Measurements from ENCODE around the gene UMPS. TPM values are rescaled to one million over a fixed set of nuclear protein-coding genes. Genes with fewer than 3 reads are reported as not detected.

The UMPS gene
- polyA plus RNA-seq, 1 of the 3 experiments (the other 2 are of a cell fraction), result 25.1 TPM

DNA sequence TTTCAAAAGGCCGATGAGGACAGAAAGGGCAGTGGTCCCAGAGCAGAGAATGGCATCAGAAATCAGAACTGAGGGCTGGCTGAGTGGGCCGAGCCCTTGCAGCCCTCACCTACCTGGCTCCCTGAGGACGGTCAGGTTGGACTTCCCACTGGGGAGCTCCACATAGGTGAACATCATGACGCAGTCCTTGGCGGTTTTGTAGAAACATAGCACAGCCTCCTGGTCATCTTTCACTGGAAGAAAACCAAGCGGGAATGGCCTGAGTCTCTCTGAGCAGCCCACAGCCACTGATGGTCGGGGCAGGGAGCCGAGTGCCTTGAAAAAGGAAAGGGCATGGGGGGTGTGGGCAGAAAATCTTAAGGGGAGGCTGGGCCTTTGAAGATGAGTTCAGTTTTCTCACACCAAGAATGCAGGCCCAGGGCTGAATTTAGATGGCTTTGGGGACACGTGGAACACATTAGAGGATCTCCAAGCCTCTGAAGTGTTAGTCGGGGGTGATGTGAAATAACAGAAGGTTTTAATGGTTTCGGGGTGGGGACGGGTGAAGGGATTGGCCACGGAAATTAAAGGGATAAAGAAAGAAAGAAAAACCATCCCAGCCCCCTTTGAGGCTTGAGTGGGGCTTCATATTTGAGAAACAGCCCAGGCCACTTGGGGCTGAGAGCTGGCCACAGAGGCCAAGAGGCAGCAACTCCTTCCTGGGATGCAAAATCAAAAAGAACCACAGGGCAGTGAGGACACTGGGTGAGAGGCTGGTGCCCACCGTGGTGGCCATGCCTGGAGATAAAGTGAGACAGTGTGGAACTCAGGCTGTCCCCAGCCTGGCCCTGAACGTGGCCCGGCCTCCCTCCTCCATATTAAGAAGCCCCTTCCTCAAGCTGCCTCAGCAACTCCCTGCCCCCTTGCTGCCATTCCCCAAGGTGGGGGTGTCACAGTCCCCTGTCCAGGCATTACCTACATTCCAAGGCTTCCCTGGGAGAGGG is 36.2 kb downstream of the UMPS start:
- H3K36me3 ChIP-seq (replicated peaks in 1 of 2; ENCODE audit: control insufficient read depth in 1 of 2, insufficient read depth in 2 of 2, low read length in 1 of 2), result peaks cover 54 to 70% of the 10 kb centered on the region in 2 experiments
- H3K4me3 ChIP-seq (ENCODE audit: low read depth in 2 of 2, low read length in 1 of 2), result no peak overlapping the region
- H3F3A ChIP-seq (replicated peaks; ENCODE audit: insufficient read depth), result peaks cover 17% of the 10 kb centered on the region
- H3K27me3 ChIP-seq (ENCODE audit: insufficient read depth), result no peaks in the 10 kb centered on the region
- H3K4me2 ChIP-seq, result no peak overlapping the region
- peak overlapping the region in 1 of 2 experiments; percentile 50; a peak in 1 of 4 replicates for H3K27ac ChIP-seq (ENCODE audit: low read depth in 2 of 2, low read length in 1 of 2)
- H3K9ac ChIP-seq, result no peak overlapping the region
- 0 out of 2 replicates have a peak, but pooled peaks cover 3% of the 10 kb centered on the region for H3K79me2 ChIP-seq (ENCODE audit: insufficient read depth)
- H3K4me1 ChIP-seq (ENCODE audit: control insufficient read depth in 1 of 2, insufficient read depth in 2 of 2, low read depth in 1 of 2, low read length in 1 of 2), result peaks cover 7 to 76% of the 10 kb centered on the region in 2 experiments
- TF ChIP-seq NFIC (IDR thresholded peaks at IDR 0.05; ENCODE audit: borderline replicate concordance) (no peak), EP300 (IDR thresholded peaks at IDR 0.05; ENCODE audit: borderline replicate concordance in 1 of 2, low read depth in 1 of 2, low read length in 1 of 2) (no peak), POLR2AphosphoS5 (IDR thresholded peaks at IDR 0.05; ENCODE audit: low read depth, low read length) (no peak), RCOR1 (IDR thresholded peaks at IDR 0.05; ENCODE audit: low read length) (no peak), NRF1 (IDR thresholded peaks at IDR 0.05; ENCODE audit: low read depth, low read length) (no peak), ZBTB33 (IDR thresholded peaks at IDR 0.05; ENCODE audit: borderline replicate concordance, low read depth) (no peak), RXRA (IDR thresholded peaks at IDR 0.05; ENCODE audit: borderline replicate concordance, low read depth) (no peak), USF2 (IDR thresholded peaks at IDR 0.05; ENCODE audit: borderline replicate concordance, low read depth, low read length) (no peak), FOXJ3 (CRISPR knock-in tag; IDR thresholded peaks at IDR 0.05) (no peak), JUND (IDR thresholded peaks at IDR 0.05) (no peak), TEAD4 (IDR thresholded peaks at IDR 0.05; ENCODE audit: borderline replicate concordance, insufficient read depth) (no peak), TAF1 (IDR thresholded peaks at IDR 0.05; ENCODE audit: borderline replicate concordance, low read depth, low read length) (no peak), SIN3A (IDR thresholded peaks at IDR 0.05; ENCODE audit: borderline replicate concordance, low read depth, low read length) (no peak), FOSL2 (IDR thresholded peaks at IDR 0.05; ENCODE audit: borderline replicate concordance, low read depth) (no peak), MEF2A (IDR thresholded peaks at IDR 0.05; ENCODE audit: borderline replicate concordance, low read depth) (no peak), GATA2 (CRISPR knock-in tag; IDR thresholded peaks at IDR 0.05) (no peak)
- TF ChIP-seq, protein P1, sequence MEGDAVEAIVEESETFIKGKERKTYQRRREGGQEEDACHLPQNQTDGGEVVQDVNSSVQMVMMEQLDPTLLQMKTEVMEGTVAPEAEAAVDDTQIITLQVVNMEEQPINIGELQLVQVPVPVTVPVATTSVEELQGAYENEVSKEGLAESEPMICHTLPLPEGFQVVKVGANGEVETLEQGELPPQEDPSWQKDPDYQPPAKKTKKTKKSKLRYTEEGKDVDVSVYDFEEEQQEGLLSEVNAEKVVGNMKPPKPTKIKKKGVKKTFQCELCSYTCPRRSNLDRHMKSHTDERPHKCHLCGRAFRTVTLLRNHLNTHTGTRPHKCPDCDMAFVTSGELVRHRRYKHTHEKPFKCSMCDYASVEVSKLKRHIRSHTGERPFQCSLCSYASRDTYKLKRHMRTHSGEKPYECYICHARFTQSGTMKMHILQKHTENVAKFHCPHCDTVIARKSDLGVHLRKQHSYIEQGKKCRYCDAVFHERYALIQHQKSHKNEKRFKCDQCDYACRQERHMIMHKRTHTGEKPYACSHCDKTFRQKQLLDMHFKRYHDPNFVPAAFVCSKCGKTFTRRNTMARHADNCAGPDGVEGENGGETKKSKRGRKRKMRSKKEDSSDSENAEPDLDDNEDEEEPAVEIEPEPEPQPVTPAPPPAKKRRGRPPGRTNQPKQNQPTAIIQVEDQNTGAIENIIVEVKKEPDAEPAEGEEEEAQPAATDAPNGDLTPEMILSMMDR (IDR thresholded peaks at IDR 0.05), result no peak
- TF ChIP-seq, protein P2, sequence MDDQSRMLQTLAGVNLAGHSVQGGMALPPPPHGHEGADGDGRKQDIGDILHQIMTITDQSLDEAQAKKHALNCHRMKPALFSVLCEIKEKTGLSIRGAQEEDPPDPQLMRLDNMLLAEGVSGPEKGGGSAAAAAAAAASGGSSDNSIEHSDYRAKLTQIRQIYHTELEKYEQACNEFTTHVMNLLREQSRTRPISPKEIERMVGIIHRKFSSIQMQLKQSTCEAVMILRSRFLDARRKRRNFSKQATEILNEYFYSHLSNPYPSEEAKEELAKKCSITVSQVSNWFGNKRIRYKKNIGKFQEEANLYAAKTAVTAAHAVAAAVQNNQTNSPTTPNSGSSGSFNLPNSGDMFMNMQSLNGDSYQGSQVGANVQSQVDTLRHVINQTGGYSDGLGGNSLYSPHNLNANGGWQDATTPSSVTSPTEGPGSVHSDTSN (IDR thresholded peaks at IDR 0.05), result no peak
- no peak overlapping the region for H2AFZ ChIP-seq (ENCODE audit: low read depth)
- ChIA-PET CTCF (interaction anchor here (1.0 to 15.4 kb wide), 4 partner anchors 20 to 228 kb away, joined by 3 to 332 read pairs (median 4); no protein-coding TSS in a partner anchor), POLR2A (no interaction called here)
- no peak for DNase-seq
- no peaks in the 10 kb centered on the region for H4K20me1 ChIP-seq (ENCODE audit: insufficient read depth)
- 96% methylated on average over 15 of the region's 16 CpGs for WGBS (ENCODE audit: low lambda C conversion rate)
- H3K9me3 ChIP-seq, result no peaks in the 10 kb centered on the region
- no peaks in the 10 kb centered on the region for H3K9me2 ChIP-seq
